GM12875 (cell line): ENCODE results near the gene DYNC2I2.
A peak's percentile ranks its signal among the peaks of the same experiment; 100 is the strongest.
"Not testable (repeated sequence)": the region's sequence is repeated elsewhere in the genome, so short reads cannot be mapped to it uniquely, and the experiment has no call there.

Experiments used
- H3K4me3 ChIP-seq: one replicate; pipeline ENCODE4 v1.5.1; 2011; ENCODE audit warnings: low read depth, low read length, control low read depth
- TF ChIP-seq, protein P1 (sequence below): IDR thresholded peaks from 2 replicates; pipeline ENCODE4 v1.5.1; 2011; ENCODE audit warnings: low read depth, mild to moderate bottlenecking, control low read depth, inconsistent platforms, low read length, moderate library complexity, borderline replicate concordance; ENCODE audit not compliant: insufficient read depth

Gene DYNC2I2

GRCh38 chr9:128702445-128702948 is 45.9 kb upstream of the DYNC2I2 start, which contains the start of gene PKN3:
TSS of gene PKN3 (plus strand) at chr9:128702503. CDS start at chr9:128702916, 413 bp downstream.
- H3K4me3 ChIP-seq, result peak within 1 kb of the TSS; percentile 84
- TF ChIP-seq, protein P1, sequence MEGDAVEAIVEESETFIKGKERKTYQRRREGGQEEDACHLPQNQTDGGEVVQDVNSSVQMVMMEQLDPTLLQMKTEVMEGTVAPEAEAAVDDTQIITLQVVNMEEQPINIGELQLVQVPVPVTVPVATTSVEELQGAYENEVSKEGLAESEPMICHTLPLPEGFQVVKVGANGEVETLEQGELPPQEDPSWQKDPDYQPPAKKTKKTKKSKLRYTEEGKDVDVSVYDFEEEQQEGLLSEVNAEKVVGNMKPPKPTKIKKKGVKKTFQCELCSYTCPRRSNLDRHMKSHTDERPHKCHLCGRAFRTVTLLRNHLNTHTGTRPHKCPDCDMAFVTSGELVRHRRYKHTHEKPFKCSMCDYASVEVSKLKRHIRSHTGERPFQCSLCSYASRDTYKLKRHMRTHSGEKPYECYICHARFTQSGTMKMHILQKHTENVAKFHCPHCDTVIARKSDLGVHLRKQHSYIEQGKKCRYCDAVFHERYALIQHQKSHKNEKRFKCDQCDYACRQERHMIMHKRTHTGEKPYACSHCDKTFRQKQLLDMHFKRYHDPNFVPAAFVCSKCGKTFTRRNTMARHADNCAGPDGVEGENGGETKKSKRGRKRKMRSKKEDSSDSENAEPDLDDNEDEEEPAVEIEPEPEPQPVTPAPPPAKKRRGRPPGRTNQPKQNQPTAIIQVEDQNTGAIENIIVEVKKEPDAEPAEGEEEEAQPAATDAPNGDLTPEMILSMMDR, result peak; percentile 91

- TF ChIP-seq, protein P1, result no peak
These were observed 44.7 kb upstream of the DYNC2I2 start for GRCh38 chr9:128701227-128701854.

GRCh38 chr9:128699096-128699795 is 42.6 kb upstream of the DYNC2I2 start:
- not testable (repeated sequence) for H3K4me3 ChIP-seq

More at GRCh38 chr9:128701227-128701854, 44.7 kb upstream of the DYNC2I2 start:
- no peak overlapping the region for H3K4me3 ChIP-seq

- TF ChIP-seq, protein P1, result no peak
- H3K4me3 ChIP-seq, result no peak overlapping the region
These were observed 40.5 kb upstream of the DYNC2I2 start for GRCh38 chr9:128696923-128697707.

- TF ChIP-seq, protein P1, result no peak
- no peak overlapping the region for H3K4me3 ChIP-seq
These were observed 37.7 kb upstream of the DYNC2I2 start for GRCh38 chr9:128694344-128694743.

GRCh38 chr9:128693738-128694137 is 37.1 kb upstream of the DYNC2I2 start:
- H3K4me3 ChIP-seq, result not testable (repeated sequence)

DNA sequence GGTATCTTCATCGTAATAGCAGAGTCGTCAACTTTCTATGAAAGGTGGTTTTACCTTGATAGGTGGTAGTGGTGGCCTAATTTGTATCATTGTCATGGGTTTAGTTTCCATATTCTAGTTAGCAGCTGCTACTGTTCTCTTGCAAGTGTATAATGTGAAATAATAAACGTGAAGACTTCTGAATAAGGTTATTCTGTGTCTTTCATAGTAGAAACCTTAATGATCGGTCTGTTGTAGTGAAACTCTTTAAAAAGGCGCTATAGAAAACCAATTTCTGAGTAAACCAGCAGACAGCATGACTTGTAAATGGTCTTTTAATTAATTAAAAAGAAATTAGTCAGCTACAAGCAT is 34.0 kb upstream of the DYNC2I2 start:
- TF ChIP-seq, protein P1, result no peak
- peak overlapping the region; percentile 92 for H3K4me3 ChIP-seq
